Activated B cell treated with CpG ODN at 0.5 μM for 24 hours (primary cell): Measurements from ENCODE around the gene LRRC61. TPM values are rescaled to one million over a fixed set of nuclear protein-coding genes. Genes with fewer than 3 reads are reported as not detected.
"Not testable (repeated sequence)": the region's sequence is repeated elsewhere in the genome, so short reads cannot be mapped to it uniquely, and the experiment has no call there.

Experiments used
- ATAC-seq: fragments of 200-7000 bp; cut with Tn5 transposase; one replicate; pipeline ENCODE4 v1.10.0; 2021; ENCODE audit warnings: low read depth, mild to moderate bottlenecking, moderate library complexity
- CTCF ChIA-PET: fragments of 350-600 bp; sonication (Branson Sonifier 250); formaldehyde crosslinking; loops from one replicate; lab custom pipeline; 2021; ENCODE audit warnings: antibody characterized with exemption; lab: Charles Lee
- POLR2A ChIA-PET: fragments of 350-600 bp; sonication (Branson Sonifier 250); formaldehyde crosslinking; loops from one replicate; lab custom pipeline; 2021; ENCODE audit warnings: antibody characterized with exemption; lab: Charles Lee
- DNase-seq: peaks from one replicate; pipeline ENCODE4 v3.0.0; 2022
- H3K27ac Mint-ChIP-seq: one replicate; pipeline ENCODE4 v1.8.0; 2020; ENCODE audit warnings: mixed read lengths
- H3K27me3 Mint-ChIP-seq: one replicate; pipeline ENCODE4 v1.8.0; 2021; ENCODE audit warnings: mixed read lengths
- H3K36me3 Mint-ChIP-seq: one replicate; pipeline ENCODE4 v1.8.0; 2021; ENCODE audit warnings: low read depth, mixed read lengths
- H3K4me1 Mint-ChIP-seq: one replicate; pipeline ENCODE4 v1.8.0; 2021; ENCODE audit warnings: mixed read lengths
- H3K4me3 Mint-ChIP-seq: one replicate; pipeline ENCODE4 v1.8.0; 2020; ENCODE audit warnings: mild to moderate bottlenecking, mixed read lengths
- H3K9me3 Mint-ChIP-seq: one replicate; pipeline ENCODE4 v1.8.0; 2020; ENCODE audit warnings: mixed read lengths
- intact Hi-C: fragments of 100-400 bp; cut with micrococcal nuclease; formaldehyde crosslinking; loops from one replicate; pipeline ENCODE4 v1.15.1; 2024
- total RNA-seq: library from RNA; stranded (reverse); gene quantifications from 2 replicates; pipeline ENCODE4 v1.2.3, GENCODE V29; 2022

The LRRC61 gene
- total RNA-seq, 1 donor from 2014 or later: 11.0 TPM

DNA sequence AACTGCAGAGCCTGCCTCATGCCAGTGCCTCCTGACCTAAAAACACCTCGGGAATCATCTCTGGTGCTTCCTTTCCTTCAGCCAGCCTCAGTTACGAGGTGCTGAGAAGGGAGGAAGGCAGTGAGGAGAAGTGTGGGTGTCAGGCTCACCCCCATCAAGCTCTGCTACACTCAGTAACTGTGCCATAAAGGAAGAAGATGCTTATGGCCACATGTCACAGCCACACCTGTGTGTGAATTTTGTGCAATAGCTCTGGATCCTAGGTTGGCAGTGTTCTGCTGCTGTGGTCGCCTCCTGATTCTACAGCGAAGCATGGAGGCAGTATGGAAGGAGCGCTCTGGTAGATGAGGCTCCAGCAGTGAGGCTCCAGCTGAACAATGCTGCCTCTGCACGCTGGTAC is 34.3 kb upstream of the LRRC61 start:
- H3K36me3 Mint-ChIP-seq, H3K27ac Mint-ChIP-seq, H3K4me1 Mint-ChIP-seq, H3K9me3 Mint-ChIP-seq, CTCF ChIA-PET, H3K27me3 Mint-ChIP-seq, POLR2A ChIA-PET, H3K4me3 Mint-ChIP-seq, DNase-seq, ATAC-seq: not testable (repeated sequence)
- intact Hi-C loops: loop anchor here (10.0 kb wide), 1 partner anchor 696 kb away; no protein-coding TSS in a partner anchor

DNA sequence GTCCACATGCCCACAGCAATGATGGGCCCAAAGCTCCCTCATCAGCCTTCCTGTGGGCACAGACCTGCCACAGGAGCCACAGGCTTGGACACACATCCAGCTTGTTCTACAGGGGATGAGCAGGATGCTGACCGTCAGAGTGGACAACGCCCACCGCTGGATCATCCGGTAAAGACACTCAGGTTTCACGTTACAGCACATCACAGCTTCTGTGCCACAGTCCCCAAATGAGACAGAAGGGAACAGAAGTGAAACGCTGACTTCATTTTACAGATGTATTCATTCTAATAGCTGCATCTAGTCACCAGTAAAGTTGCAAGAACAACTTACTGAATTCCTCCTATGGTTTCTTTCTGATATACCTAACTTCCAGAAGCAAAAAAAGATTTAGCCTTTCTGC is 32.8 kb upstream of the LRRC61 start:
- H3K9me3 Mint-ChIP-seq, H3K27me3 Mint-ChIP-seq, H3K4me1 Mint-ChIP-seq, intact Hi-C loops, DNase-seq, ATAC-seq, POLR2A ChIA-PET, H3K27ac Mint-ChIP-seq, H3K4me3 Mint-ChIP-seq, H3K36me3 Mint-ChIP-seq, CTCF ChIA-PET: not testable (repeated sequence)

DNA sequence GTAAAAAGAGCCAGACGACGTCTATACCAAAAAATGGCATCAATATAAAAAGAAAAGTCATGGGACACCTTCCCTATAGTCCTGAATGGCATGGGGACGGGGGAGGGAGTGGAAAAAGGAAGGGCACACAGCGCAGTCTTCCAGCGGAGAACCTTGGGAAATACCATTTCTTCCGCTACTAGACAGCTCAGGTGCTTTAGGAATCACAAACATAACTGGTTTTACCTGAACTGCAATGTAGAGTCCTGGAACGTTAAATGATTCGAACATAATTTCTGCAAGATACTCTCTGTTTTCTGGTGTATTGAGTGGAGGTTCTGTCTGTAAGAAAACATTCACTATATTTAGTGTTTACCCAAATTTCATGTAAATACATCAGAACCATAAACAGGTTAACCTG is 28.1 kb upstream of the LRRC61 start:
- H3K4me3 Mint-ChIP-seq, H3K36me3 Mint-ChIP-seq, DNase-seq, H3K9me3 Mint-ChIP-seq, H3K4me1 Mint-ChIP-seq, H3K27me3 Mint-ChIP-seq, ATAC-seq, intact Hi-C loops, POLR2A ChIA-PET, CTCF ChIA-PET, H3K27ac Mint-ChIP-seq: not testable (repeated sequence)

DNA sequence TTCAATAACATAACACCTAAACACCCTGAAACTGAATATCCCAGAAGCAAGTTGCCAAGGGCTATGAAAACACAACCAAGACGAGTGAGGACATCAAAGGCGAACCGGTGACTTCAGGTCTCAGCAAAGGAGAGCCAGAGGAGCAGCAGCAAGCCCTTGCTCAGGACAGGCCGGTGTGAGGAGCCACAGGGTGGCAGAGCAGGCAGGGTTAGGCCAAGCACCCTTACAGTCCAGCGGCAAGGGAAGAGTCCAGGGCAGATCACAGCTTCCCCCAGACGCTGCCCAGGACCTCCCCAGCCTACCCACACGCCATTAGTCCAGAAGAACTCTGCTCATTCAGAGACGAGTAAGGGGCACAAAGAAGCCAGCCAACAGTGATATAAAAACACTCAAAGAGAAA is 27.5 kb upstream of the LRRC61 start:
- H3K9me3 Mint-ChIP-seq, H3K36me3 Mint-ChIP-seq, CTCF ChIA-PET, H3K4me1 Mint-ChIP-seq, DNase-seq, H3K27me3 Mint-ChIP-seq, POLR2A ChIA-PET, H3K27ac Mint-ChIP-seq, H3K4me3 Mint-ChIP-seq, intact Hi-C loops, ATAC-seq: not testable (repeated sequence)

DNA sequence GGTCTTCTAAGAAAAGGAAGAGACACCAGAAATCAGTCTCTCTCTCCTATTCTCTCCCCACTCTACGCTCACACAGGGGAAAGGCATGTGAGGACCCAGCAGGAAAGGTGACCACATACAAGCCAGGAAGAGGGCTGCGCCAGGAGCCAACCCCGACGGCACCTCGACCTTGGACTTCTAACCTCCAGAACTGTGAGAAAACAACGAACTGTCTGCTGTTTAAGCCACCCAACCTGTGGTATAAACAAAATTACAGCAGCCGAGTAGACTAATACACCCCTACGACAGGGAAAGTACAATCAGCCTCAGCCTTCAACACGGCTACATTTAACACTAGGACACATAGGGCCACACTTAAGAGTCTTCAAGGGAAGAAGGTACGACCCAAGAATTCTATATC is 26.4 kb upstream of the LRRC61 start:
- H3K4me1 Mint-ChIP-seq, H3K27me3 Mint-ChIP-seq, POLR2A ChIA-PET, DNase-seq, H3K27ac Mint-ChIP-seq, H3K9me3 Mint-ChIP-seq, H3K4me3 Mint-ChIP-seq, intact Hi-C loops, CTCF ChIA-PET, H3K36me3 Mint-ChIP-seq, ATAC-seq: not testable (repeated sequence)

DNA sequence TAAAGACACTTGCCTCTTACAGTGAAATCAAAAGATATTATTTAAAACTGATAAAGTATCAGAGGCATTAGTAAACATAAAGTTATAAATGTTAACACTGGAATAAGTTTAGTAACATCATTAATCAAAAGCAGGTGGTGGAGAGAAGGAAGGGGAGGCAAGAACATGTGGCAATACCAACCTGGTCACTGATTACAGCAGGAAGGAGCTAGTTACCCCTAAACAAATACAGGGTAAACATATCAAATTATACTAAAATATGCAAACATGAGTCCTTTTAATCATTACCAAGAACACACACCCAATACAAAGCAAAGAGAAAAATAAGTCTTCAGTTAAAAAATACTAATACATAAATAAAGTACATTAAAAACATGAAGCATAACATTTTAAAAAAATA is 25.2 kb upstream of the LRRC61 start:
- CTCF ChIA-PET, POLR2A ChIA-PET, H3K4me1 Mint-ChIP-seq: not testable (repeated sequence)

DNA sequence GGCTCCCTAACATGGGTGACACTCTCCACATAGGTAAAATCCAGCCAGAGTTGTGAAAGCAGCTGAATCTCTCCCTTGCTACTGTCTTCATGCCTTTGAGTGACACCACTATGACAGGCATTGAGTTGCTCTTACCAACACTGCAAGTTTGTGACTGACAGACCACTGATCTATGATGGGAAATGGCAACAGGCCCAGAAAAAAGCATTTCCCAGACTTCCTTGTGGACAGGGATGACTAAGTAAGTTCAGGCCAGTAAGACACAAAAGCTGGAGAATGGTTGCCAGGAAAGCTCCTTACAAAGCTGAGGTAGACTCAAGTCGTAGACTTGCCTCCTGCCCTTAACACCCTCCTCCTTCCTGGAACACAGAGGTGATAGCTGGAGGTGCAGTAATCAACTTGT is 20.2 kb upstream of the LRRC61 start:
- CTCF ChIA-PET, H3K4me3 Mint-ChIP-seq, DNase-seq, H3K9me3 Mint-ChIP-seq, POLR2A ChIA-PET, H3K36me3 Mint-ChIP-seq, ATAC-seq, intact Hi-C loops, H3K27me3 Mint-ChIP-seq, H3K4me1 Mint-ChIP-seq, H3K27ac Mint-ChIP-seq: not testable (repeated sequence)

More for the DNA sequence above, 25.2 kb upstream of the LRRC61 start:
- H3K9me3 Mint-ChIP-seq, intact Hi-C loops, H3K27ac Mint-ChIP-seq, H3K36me3 Mint-ChIP-seq, DNase-seq, H3K27me3 Mint-ChIP-seq, H3K4me3 Mint-ChIP-seq, ATAC-seq: not testable (repeated sequence)

DNA sequence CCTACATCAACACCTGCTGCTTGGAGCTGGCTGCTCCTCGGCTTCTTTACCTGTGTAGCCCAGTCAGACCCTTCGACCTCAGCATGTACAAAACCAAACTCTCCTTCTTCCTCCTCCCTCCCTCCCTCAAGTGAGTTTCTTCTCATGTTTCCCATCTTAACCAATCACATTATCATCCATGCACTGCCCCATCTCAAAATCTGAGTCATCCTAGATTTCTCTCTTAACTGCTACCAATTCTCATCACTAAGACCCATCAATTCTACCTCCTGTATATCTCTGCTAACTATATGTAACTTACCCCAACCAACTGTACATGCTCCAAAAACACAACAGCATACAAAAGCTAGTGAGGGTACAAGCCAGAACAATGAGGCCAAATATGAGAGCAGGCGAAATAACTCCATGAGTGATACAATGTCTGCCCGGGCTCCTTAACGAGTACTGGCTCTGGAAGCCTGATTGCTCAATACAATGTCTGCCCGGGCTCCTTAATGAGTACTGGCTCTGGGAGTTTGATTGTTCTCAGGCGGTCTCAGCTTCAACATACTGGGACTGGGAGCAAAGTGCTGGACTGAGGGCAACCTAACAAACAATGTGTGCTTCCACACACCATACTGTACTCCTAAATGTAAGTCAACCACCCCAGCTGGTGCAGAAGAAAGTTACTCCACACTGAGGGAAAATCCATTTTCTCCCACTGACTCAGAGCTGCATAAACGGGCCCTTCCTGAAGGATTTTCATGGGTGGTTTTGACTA is 18.5 kb upstream of the LRRC61 start:
- H3K4me3 Mint-ChIP-seq, H3K27ac Mint-ChIP-seq, H3K36me3 Mint-ChIP-seq, ATAC-seq, DNase-seq, H3K27me3 Mint-ChIP-seq, H3K4me1 Mint-ChIP-seq, intact Hi-C loops, CTCF ChIA-PET, POLR2A ChIA-PET, H3K9me3 Mint-ChIP-seq: not testable (repeated sequence)

DNA sequence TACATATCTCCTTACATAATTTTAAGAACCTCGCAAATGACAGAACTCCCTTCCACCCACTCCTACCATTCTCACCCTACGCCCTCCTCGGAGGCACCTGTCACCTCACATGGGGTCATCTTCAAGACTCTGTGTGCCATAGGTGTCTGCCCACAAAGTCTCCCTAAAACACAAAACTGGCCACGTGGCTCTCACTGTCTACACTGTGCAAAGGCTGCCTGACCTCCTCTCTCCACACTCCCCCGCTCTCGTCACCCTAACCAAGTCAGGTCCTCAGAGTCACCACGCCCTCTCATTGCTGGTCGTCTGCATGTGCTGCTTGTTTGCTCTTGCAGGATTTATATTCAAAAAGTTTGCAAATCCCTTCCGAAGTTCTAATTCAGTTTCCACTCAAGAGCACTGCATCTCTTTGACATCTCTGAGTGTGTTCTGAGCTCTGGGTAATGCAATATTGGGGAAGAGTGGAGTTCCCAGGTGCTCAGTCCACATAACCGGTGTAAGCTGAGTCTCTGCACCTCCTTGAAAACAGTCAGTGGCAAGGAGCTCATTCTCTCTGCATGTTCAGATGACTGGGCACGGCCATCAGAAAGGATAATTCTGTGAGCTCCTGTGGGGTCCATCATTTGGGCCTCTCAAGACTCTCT is 17.8 kb upstream of the LRRC61 start:
- H3K4me1 Mint-ChIP-seq, H3K27me3 Mint-ChIP-seq, H3K4me3 Mint-ChIP-seq, DNase-seq, ATAC-seq, H3K9me3 Mint-ChIP-seq, intact Hi-C loops, POLR2A ChIA-PET, CTCF ChIA-PET, H3K27ac Mint-ChIP-seq, H3K36me3 Mint-ChIP-seq: not testable (repeated sequence)

DNA sequence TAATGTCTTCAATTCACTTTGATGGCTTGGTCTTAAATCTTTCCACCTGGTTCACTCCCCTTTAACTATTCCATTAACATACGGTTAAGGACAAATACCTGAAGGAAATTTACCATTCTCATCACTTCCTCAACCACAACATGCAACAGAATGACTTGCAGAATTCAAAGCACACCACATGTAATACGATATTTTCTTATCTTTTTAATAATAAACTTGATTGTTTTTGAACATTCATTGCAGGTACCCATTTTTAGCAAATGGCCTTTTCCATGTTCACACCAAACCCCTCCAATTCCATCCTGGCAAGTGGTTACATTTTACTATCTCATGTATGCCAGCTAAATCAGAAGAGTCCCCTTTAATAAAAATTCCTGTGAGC is 17.3 kb upstream of the LRRC61 start:
- H3K4me3 Mint-ChIP-seq, H3K36me3 Mint-ChIP-seq, H3K9me3 Mint-ChIP-seq, POLR2A ChIA-PET, CTCF ChIA-PET, H3K27me3 Mint-ChIP-seq, ATAC-seq, H3K27ac Mint-ChIP-seq, H3K4me1 Mint-ChIP-seq, DNase-seq, intact Hi-C loops: not testable (repeated sequence)

DNA sequence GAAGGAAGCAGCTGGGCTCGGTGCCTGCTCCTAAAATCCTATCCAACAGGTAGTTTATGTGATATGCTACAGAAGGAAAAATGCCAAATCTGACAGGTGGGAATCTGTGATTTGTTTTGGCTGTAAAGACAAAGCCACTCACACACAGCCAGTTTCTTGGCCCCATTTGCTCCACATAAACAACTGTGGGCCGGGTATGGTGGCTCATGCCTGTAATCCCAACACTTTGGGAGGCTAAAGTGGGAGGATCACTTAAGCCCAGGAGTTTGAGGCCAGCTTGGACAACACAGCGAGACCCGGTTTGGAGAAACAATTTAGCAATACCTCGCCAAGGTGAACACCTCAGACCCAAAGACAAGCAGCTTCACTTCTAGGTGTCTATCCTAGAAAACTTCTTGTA is 16.8 kb upstream of the LRRC61 start:
- H3K4me1 Mint-ChIP-seq, intact Hi-C loops, H3K9me3 Mint-ChIP-seq, ATAC-seq, H3K27ac Mint-ChIP-seq, H3K4me3 Mint-ChIP-seq, CTCF ChIA-PET, DNase-seq, POLR2A ChIA-PET, H3K27me3 Mint-ChIP-seq, H3K36me3 Mint-ChIP-seq: not testable (repeated sequence)
